SK-N-SH treated with all-trans-retinoic acid at 6 μM for 48 hours (cell line): ENCODE measurements around the gene CACNB2.

Experiments used
- ATAC-seq: fragments of 200-7000 bp; cut with Tn5 transposase; 3 replicates; pipeline ENCODE4 v1.9.1; 2020; ENCODE audit warnings: mild to moderate bottlenecking, moderate library complexity
- ARNTL ChIP-seq: fragments of 450-650 bp; formaldehyde crosslinking; IDR thresholded peaks from 2 replicates; pipeline ENCODE4 v1.5.0; 2020; ENCODE audit warnings: low read depth, mild to moderate bottlenecking, moderate library complexity, borderline replicate concordance
- BACH2 ChIP-seq: fragments of 250-450 bp; sonication (Bioruptor Pico); IDR thresholded peaks from 2 replicates; pipeline ENCODE4 v1.9.0; 2021; ENCODE audit warnings: mild to moderate bottlenecking, borderline replicate concordance
- CREB5 ChIP-seq: fragments of 250-450 bp; sonication (Bioruptor Pico); IDR thresholded peaks from 2 replicates; pipeline ENCODE4 v1.5.1; 2020; ENCODE audit warnings: low read depth, mild to moderate bottlenecking, moderate library complexity
- CSDC2 ChIP-seq: fragments of 250-450 bp; sonication (Bioruptor Pico); IDR thresholded peaks from 2 replicates; pipeline ENCODE4 v1.5.0; 2020; ENCODE audit warnings: mild to moderate bottlenecking, moderate library complexity
- CSRNP3 ChIP-seq: fragments of 250-450 bp; sonication (Bioruptor Pico); IDR thresholded peaks from 2 replicates; pipeline ENCODE4 v1.5.1; 2021; ENCODE audit warnings: mild to moderate bottlenecking, moderate library complexity
- ESRRG ChIP-seq: fragments of 250-450 bp; sonication (Bioruptor Pico); IDR thresholded peaks from 2 replicates; pipeline ENCODE4 v1.6.1; 2021; ENCODE audit warnings: mild to moderate bottlenecking
- GLIS3 ChIP-seq: fragments of 250-450 bp; sonication (Bioruptor Pico); IDR thresholded peaks from 2 replicates; pipeline ENCODE4 v1.5.0; 2020; ENCODE audit warnings: mild to moderate bottlenecking, moderate library complexity
- ISL1 ChIP-seq: fragments of 250-450 bp; sonication (Bioruptor Pico); IDR thresholded peaks from 2 replicates; pipeline ENCODE4 v2.1.2; 2022; ENCODE audit warnings: mild to moderate bottlenecking, moderate library complexity
- OSR1 ChIP-seq: fragments of 250-450 bp; sonication (Bioruptor Pico); IDR thresholded peaks from 2 replicates; pipeline ENCODE4 v1.8.0; 2022; ENCODE audit warnings: moderate library complexity, mild to moderate bottlenecking, inconsistent platforms
- PATZ1 ChIP-seq: fragments of 250-450 bp; sonication (Bioruptor Pico); IDR thresholded peaks from 2 replicates; pipeline ENCODE4 v1.8.0; 2020; ENCODE audit warnings: mild to moderate bottlenecking, moderate library complexity, borderline replicate concordance
- POU6F1 ChIP-seq: fragments of 250-450 bp; sonication (Bioruptor Pico); IDR thresholded peaks from 2 replicates; pipeline ENCODE4 v1.8.0; 2021; ENCODE audit warnings: low read depth, mild to moderate bottlenecking, moderate library complexity, borderline replicate concordance
- PPARA ChIP-seq: fragments of 250-450 bp; sonication (Bioruptor Pico); IDR thresholded peaks from 2 replicates; pipeline ENCODE4 v1.5.0; 2020; ENCODE audit warnings: mild to moderate bottlenecking, borderline replicate concordance
- RARB ChIP-seq: fragments of 250-450 bp; sonication (Bioruptor Pico); IDR thresholded peaks from 2 replicates; pipeline ENCODE4 v1.8.0; 2021; ENCODE audit warnings: mild to moderate bottlenecking, moderate library complexity
- SNAI2 ChIP-seq: fragments of 250-450 bp; sonication (Bioruptor Pico); IDR thresholded peaks from 2 replicates; pipeline ENCODE4 v1.5.0; 2020; ENCODE audit warnings: mild to moderate bottlenecking, moderate library complexity
- TCF4 ChIP-seq: fragments of 250-450 bp; sonication (Bioruptor Pico); IDR thresholded peaks from 2 replicates; pipeline ENCODE4 v1.8.0; 2021; ENCODE audit warnings: mild to moderate bottlenecking, moderate library complexity, borderline replicate concordance
- TOX ChIP-seq: fragments of 250-450 bp; sonication (Bioruptor Pico); IDR thresholded peaks from 2 replicates; pipeline ENCODE4 v1.8.0; 2021; ENCODE audit warnings: mild to moderate bottlenecking, moderate library complexity, borderline replicate concordance
- ZC3H10 ChIP-seq: fragments of 250-450 bp; sonication (Bioruptor Pico); IDR thresholded peaks from 2 replicates; pipeline ENCODE4 v1.5.1; 2021; ENCODE audit warnings: mild to moderate bottlenecking, moderate library complexity
- ZFP3 ChIP-seq: fragments of 250-450 bp; sonication (Bioruptor Pico); IDR thresholded peaks from 2 replicates; pipeline ENCODE4 v1.5.0; 2020; ENCODE audit warnings: mild to moderate bottlenecking, moderate library complexity
- ZFP30 ChIP-seq: fragments of 450-650 bp; formaldehyde crosslinking; IDR thresholded peaks from 2 replicates; pipeline ENCODE4 v1.5.0; 2022; ENCODE audit warnings: mild to moderate bottlenecking, moderate library complexity
- ZNF565 ChIP-seq: fragments of 450-650 bp; formaldehyde crosslinking; conservative IDR thresholded peaks from 2 replicates; pipeline ENCODE4 v1.5.0; 2020; ENCODE audit warnings: low read depth, mild to moderate bottlenecking, moderate library complexity
- ZNF70 ChIP-seq: fragments of 450-650 bp; formaldehyde crosslinking; IDR thresholded peaks from 2 replicates; pipeline ENCODE4 v1.5.0; 2020; ENCODE audit warnings: mild to moderate bottlenecking, moderate library complexity
- ZNF8 ChIP-seq: fragments of 450-650 bp; formaldehyde crosslinking; IDR thresholded peaks from 2 replicates; pipeline ENCODE4 v1.5.0; 2020; ENCODE audit warnings: mild to moderate bottlenecking, moderate library complexity

The CACNB2 gene

GRCh38 chr10:18185621-18186020 lies 45.4 kb downstream of the CACNB2 start:
- no peak for ATAC-seq
- TF ChIP-seq ZNF8 (CRISPR knock-in tag) = no peak
- TF ChIP-seq OSR1 (CRISPR knock-in tag) = no peak
- TF ChIP-seq ESRRG (CRISPR knock-in tag) = no peak
- no peak for TF ChIP-seq GLIS3
- TF ChIP-seq CSDC2 (CRISPR knock-in tag) = no peak
- TF ChIP-seq POU6F1 (CRISPR knock-in tag) = no peak
- TF ChIP-seq SNAI2 = no peak
- TF ChIP-seq RARB = no peak
- no peak for TF ChIP-seq ARNTL
- no peak for TF ChIP-seq ZC3H10 (CRISPR knock-in tag)

- no peak for ATAC-seq
- TF ChIP-seq GLIS3 (no peak), ZFP3 (no peak), TOX (CRISPR knock-in tag) (no peak), OSR1 (CRISPR knock-in tag) (no peak), CSRNP3 (CRISPR knock-in tag) (no peak), ZNF8 (CRISPR knock-in tag) (no peak), TCF4 (no peak)
Measured at GRCh38 chr10:18190840-18191239, 50.6 kb downstream of the CACNB2 start.

GRCh38 chr10:18194634-18195033 lies 54.4 kb downstream of the CACNB2 start:
- TF ChIP-seq ZNF8 (CRISPR knock-in tag) (no peak), ARNTL (no peak), PPARA (CRISPR knock-in tag) (no peak), SNAI2 (no peak), ZFP3 (no peak), ZNF565 (no peak), ZNF70 (CRISPR knock-in tag) (no peak), GLIS3 (no peak)

GRCh38 chr10:18195060-18195799 lies 55.0 kb downstream of the CACNB2 start:
- ATAC-seq = peak; percentile 60; the same call in 2 of the 3 replicates
- TF ChIP-seq ISL1 (peak; percentile 56), CREB5 (CRISPR knock-in tag) (no peak), BACH2 (no peak)

More at GRCh38 chr10:18194634-18195033, 54.4 kb downstream of the CACNB2 start:
- no peak for ATAC-seq

GRCh38 chr10:18196806-18197550 lies 56.8 kb downstream of the CACNB2 start:
- no peak; the same call in 2 of the 3 replicates for ATAC-seq
- TF ChIP-seq ZFP30 (CRISPR knock-in tag) (no peak), ARNTL (no peak), ESRRG (CRISPR knock-in tag) (no peak), POU6F1 (CRISPR knock-in tag) (no peak), ZNF565 (no peak), CREB5 (CRISPR knock-in tag) (no peak), BACH2 (no peak), PPARA (CRISPR knock-in tag) (no peak), TCF4 (no peak), SNAI2 (no peak), ZFP3 (no peak), ISL1 (no peak), RARB (no peak), ZNF8 (CRISPR knock-in tag) (no peak), OSR1 (CRISPR knock-in tag) (no peak), PATZ1 (CRISPR knock-in tag) (no peak)
